Right forelimb (tissue), 1 donor: ENCODE data around the gene IL1RL1.

Experiments used
- DNase-seq: peaks from one replicate; pipeline ENCODE4 v3.0.0-alpha.2; 2018

The IL1RL1 gene

DNA sequence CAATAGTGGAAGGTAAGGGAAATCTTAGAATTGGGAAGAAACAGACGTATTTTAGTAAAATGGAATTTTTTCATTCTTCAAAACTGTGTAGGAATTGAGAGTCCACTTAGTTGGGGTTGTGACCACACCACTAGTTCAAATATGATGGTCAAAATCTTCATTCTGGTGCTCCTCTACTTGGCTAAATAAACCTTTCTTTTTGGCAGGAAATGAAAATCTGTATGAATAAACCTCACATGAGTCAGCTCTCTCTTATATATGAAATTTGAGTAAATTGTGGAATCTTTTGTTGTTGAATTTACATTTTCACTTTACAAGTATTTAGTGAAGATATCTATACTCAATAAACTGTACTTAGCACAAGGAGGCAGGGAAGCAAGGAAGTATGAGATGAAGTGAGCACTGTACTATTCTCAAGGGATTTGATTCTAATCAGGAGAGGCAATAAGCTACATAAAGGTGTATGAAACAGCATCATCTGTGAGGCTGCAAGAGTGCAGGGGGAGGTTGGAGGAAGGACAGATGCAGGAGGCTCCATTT is 64.8 kb downstream of the IL1RL1 start:
- DNase-seq = no peak

DNA sequence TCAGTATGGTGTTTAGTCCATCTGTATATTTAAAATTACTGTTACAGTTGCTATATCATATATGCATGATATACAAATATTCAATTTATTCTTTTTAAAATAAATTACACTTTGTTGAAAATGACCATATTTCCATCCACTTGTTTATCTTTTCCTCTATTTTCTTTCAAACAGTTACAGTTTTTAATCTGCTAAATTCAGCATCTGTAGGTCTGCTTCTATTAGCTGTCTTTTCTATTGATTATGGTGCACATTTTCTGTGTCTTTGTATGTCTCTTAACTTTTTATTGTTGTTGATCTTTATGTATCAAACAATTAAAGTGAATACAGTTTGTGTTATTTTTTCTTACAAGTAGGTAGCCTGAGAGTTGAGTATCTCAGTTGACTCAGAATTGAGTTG is 72.4 kb downstream of the IL1RL1 start:
- no peak for DNase-seq

DNA sequence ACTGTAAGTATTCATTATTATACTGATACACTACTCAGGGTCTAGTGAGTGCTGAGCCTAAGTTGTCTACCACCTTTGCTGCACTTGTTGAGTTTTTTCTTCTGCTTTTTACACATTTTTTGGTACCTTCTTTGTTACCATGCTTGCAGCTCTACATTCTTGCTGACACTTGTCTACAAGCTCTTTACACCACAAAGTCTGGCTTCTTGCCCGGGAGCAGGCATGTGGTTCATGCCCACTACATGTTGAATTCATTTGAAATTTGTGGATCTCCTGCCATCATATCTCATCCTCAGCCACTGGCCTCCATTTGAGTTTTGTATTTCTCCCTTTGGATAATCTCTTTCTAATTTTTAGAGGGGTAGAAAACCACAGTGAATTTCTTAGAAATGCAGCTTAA is 74.2 kb downstream of the IL1RL1 start:
- DNase-seq = no peak

DNA sequence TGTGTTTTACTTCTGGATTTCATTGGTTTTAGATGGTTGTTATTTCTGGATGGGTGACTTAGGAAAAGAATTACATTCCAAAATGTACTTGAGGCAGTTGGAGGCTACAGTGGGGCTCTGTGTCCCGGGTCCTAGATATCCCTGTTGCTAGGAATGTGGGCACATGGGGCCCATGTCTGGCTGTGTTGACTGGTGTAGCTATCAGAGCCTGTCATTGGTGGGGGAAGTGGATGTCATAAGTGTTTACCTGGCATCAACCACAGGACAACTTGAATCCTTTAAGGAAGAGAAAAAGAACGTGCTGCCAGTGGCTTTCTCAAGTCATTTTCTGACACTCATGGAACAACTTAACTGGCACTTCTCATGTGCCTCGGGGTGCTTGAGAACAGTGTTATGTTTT is 74.6 kb downstream of the IL1RL1 start:
- no peak for DNase-seq

DNA sequence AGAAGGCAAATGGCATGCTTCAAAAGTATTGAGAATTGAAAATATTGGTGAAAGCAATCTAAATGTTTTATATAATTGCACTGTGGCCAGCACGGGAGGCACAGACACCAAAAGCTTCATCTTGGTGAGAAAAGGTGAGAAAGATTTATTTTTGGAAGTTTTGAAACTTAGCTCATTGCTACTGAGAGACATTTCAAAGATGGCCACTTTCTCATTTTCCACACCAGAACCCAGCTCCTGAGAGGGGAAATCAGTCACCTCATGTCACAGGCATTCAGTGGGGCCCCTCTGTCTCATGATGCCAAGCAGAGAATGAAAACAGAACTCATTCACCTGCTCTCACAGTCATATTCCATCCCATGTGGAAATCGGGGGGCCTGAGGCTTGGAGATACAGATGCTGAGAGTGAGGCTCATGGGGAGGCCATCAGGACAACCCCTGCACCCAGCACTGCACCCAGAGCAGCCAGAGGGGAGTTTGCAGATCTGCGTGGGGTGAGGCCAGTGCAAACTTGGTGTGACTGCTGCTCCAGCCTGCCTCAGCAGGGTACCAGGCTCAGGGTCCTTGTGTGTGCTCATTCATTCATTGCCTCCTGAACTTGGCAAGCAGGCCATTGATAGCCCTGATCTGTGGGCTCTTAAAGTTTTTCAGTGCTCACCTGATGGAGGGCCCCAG is 75.6 kb downstream of the IL1RL1 start:
- DNase-seq = no peak

DNA sequence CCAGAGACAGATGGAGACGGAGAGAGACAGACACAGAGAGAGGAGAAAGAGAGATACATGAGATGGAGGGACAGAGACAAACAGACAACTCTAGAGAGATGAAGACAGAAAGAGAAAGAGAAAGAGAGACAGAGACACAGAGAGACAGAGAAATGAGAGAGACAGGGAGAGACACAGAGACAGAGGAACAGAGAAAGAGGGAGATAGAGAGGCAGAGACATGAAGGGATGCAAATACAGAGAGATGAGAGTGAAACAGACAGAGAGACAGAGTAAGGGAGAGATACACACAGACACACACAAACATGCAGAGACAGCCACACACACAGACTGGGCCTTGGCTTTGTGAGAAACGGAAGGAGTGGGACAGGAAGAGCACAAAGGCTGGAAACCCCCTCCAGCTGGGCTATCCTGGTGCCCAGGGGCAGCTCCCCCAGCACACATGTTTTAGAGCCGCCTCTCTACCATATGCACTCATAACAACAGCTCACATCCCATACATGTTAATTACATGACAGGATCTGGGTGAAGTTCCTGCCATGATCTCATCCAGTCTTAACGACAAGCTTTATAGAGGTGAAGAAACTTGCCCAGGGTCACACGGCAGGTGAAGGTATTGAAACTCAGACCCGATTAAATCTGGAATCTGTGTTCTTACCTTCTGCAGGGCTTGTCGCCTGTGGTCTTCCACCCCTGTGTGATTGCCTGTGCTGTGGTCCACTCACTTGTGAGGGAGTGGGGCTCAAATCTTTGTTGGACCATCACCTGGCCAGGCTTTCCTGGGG is 76.6 kb downstream of the IL1RL1 start:
- no peak for DNase-seq

DNA sequence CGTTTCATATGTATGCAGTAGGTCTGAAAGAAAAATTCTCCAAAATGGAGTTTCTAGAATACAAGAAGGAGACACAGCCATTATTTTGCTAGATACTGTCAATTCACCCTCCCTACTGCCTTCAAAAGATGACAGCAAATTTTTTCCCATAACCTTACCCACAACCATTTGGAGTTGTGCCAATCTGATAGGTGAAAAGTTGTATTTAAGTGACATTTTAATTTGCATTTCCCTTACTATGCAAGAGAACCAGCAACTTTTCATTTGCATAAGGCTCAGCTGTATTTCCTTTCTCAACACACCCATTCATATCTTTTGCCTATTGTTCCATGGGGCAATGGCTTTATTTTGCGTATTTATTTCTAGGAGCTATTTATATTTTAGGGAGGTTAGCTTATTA is 80.2 kb downstream of the IL1RL1 start:
- DNase-seq = no peak

DNA sequence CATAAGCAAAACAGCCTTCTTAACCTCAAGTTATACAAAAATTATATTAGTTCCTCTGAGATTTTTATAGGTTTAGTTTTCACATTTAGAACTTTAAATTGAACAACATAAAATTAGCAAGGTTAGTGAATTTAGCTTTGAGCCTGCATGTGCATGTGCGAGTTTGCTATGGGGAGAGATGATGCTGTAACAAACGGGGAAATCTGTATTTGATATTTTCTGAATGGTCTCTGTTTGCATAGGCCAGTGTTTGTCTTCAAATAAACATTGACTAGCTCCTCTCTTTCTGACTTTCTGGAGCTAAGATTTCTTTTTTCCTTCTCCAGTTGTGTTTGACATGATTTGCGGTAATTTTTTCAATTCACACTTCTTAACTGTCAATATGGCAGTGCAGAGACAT is 80.7 kb downstream of the IL1RL1 start:
- DNase-seq = no peak

DNA sequence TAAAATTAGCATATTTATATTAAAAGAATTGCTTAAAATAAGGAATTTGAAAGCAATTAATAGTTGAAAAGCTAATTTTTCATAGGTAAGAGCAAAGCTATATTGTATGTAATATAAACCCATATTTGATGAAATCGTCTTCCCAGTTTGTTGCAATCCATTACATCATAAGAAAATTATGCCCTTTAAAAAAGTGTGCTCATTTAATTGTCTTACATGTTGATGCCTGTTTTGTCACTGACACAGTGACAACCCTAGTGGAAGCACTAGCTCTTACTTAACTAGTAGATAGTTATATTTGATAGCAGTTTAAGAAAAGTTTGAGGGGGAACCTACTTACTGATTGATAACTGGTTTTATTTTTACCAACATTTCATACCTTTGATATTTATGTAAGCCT is 81.6 kb downstream of the IL1RL1 start:
- no peak for DNase-seq

DNA sequence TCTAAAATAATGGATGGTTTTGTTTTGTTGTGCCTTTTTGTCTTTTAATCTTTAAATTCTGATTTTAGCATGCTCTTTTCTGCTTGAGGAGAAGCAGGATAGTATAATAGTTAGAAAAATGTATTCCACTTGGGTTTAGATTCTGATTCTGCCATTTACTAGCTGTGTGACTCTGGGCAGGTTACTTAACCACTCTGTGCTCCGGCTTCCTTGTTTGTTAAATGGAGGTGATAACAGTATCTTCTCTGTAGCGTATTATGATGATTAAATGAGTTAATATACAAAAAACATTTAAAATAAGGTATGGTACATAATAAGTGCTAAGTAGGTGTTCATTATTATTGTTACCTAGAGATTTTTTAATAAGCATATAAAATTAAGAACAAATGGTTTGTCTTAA is 84.6 kb downstream of the IL1RL1 start:
- DNase-seq = no peak

DNA sequence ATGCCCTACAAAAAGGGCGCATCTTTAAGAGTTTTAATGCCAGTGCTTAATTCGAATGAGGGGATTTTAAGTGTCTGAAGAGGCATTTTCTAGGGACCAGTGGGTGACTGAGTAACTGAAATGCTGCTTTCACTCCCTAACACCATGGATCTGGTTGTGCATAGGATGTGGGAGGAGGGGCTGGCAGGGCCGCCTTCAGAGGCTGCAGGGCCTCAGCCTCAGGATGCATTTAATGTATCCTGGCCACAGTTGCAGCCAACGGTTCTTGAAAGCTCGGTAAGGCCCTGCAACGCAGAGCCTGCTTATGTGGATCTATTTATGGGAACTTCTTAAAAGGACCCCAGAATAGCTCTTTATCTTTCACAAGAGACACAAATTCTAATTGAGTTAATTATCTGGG is 85.8 kb downstream of the IL1RL1 start:
- DNase-seq = no peak

DNA sequence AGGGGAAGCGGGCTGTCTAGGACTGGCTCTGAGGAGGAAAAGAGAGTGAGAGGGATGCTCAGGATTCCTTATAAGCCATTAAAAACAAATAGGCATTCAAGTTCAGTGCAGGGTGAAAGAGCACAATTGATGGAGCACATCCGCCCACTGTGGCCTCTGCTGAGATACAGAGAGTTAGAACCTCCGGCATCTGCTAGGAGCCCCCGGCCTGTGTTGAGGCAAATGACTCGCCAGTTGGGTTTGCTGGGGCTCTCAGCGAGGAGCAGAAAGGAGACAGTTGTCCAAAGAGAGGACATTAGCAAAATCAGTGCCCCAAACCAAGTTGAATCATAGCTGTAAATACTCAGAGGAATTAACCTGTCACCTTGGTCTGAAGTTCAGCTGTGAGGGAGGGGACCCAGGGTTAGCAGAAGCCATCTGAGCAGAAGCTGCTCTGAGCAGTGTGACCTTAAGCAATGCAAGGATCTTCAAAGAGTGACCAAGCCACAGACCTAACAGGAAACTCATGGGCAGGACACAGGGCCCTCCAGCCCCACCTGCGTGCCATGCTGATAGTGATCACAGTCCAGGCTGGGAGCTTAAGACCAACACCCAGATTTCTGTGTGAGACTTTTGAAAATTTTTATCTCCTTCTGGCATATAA is 88.3 kb downstream of the IL1RL1 start:
- no peak for DNase-seq

DNA sequence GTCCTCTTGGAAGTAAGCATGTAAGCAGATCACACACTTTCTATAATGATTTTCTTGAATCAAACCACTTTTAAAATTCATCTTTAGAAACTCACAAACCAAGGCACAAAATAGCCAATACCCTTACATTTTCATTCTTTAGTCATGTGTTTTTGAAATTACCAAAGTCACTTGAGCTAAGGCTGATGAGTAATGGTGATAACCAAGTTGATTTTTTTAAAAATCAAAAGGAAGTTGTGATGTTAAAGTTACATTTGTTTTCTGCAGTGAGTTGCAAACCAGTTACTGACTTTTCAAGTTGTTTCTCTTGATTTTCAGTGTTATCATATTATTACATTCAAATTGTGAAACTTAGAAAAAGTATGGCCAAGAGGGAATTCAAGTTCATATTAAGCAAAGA is 90.1 kb downstream of the IL1RL1 start:
- DNase-seq = no peak
